Measurements from ENCODE around the gene GRIP2. TPM values are rescaled to one million over a fixed set of nuclear protein-coding genes. Genes with fewer than 3 reads are reported as not detected.

The GRIP2 gene
- polyA plus RNA-seq, 1 donor from 2014 or later = 8.6 TPM

DNA sequence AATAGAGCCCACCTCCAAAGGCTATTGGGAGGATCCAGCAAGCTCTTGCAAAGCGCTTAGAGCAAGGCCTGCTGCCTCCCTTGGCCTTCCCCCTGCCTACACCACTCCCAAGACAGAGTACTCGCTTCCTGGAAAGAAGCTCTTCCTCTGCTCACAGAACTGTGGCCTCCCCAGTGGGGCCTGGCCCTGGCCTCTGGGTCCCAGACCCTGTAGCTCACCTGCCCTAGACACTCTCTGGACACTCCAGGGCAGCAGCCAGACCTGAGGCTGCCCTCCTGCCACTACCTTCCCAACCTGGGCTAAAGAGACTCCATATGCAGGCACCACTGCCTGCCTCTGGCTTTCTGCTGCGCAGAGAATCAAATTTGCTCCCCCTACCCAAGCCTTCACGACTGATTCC is 49.9 kb downstream of the GRIP2 start:
- Histone ChIP-seq H3K4me2 (ENCODE audit: low read length) (no peak overlapping the region), H3F3A (ENCODE audit: insufficient read depth, low read length, poor library complexity, severe bottlenecking) (no peaks in the 10 kb centered on the region), H3K79me2 (replicated peaks; ENCODE audit: insufficient read depth, low read length) (no peaks in the 10 kb centered on the region), H3K27ac (ENCODE audit: low read length) (no peak overlapping the region), H2AFZ (ENCODE audit: low read depth, low read length) (no peak overlapping the region), H3K9me3 (ENCODE audit: low read length) (no peaks in the 10 kb centered on the region), H3K27me3 (ENCODE audit: insufficient read depth, low read depth, low read length) (no peaks in the 10 kb centered on the region), H4K20me1 (ENCODE audit: insufficient read depth) (no peaks in the 10 kb centered on the region), H3K36me3 (ENCODE audit: insufficient read depth, low read length) (no peaks in the 10 kb centered on the region), H3K9me2 (ENCODE audit: insufficient read depth, low read length) (no peaks in the 10 kb centered on the region), H3K4me3 (ENCODE audit: low read length) (no peak overlapping the region), H3K9ac (ENCODE audit: low read length) (no peak overlapping the region)
- TF ChIP-seq EZH2 (IDR thresholded peaks at IDR 0.05; ENCODE audit: borderline replicate concordance, insufficient read depth, low read length, poor library complexity, severe bottlenecking) (no peak), RAD21 (conservative IDR thresholded peaks at IDR 0.05) (no peak), TAF1 (IDR thresholded peaks at IDR 0.05; ENCODE audit: low read depth) (no peak), POLR2AphosphoS5 (IDR thresholded peaks at IDR 0.05) (no peak), EP300 (conservative IDR thresholded peaks at IDR 0.05; ENCODE audit: poor library complexity, severe bottlenecking) (no peak), MXI1 (conservative IDR thresholded peaks at IDR 0.05; ENCODE audit: poor library complexity, severe bottlenecking) (no peak), SMC3 (conservative IDR thresholded peaks at IDR 0.05; ENCODE audit: poor library complexity) (no peak)
- TF ChIP-seq, protein P1, sequence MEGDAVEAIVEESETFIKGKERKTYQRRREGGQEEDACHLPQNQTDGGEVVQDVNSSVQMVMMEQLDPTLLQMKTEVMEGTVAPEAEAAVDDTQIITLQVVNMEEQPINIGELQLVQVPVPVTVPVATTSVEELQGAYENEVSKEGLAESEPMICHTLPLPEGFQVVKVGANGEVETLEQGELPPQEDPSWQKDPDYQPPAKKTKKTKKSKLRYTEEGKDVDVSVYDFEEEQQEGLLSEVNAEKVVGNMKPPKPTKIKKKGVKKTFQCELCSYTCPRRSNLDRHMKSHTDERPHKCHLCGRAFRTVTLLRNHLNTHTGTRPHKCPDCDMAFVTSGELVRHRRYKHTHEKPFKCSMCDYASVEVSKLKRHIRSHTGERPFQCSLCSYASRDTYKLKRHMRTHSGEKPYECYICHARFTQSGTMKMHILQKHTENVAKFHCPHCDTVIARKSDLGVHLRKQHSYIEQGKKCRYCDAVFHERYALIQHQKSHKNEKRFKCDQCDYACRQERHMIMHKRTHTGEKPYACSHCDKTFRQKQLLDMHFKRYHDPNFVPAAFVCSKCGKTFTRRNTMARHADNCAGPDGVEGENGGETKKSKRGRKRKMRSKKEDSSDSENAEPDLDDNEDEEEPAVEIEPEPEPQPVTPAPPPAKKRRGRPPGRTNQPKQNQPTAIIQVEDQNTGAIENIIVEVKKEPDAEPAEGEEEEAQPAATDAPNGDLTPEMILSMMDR (IDR thresholded peaks at IDR 0.05; ENCODE audit: poor library complexity, severe bottlenecking) = no peak
- TF ChIP-seq, protein P2, sequence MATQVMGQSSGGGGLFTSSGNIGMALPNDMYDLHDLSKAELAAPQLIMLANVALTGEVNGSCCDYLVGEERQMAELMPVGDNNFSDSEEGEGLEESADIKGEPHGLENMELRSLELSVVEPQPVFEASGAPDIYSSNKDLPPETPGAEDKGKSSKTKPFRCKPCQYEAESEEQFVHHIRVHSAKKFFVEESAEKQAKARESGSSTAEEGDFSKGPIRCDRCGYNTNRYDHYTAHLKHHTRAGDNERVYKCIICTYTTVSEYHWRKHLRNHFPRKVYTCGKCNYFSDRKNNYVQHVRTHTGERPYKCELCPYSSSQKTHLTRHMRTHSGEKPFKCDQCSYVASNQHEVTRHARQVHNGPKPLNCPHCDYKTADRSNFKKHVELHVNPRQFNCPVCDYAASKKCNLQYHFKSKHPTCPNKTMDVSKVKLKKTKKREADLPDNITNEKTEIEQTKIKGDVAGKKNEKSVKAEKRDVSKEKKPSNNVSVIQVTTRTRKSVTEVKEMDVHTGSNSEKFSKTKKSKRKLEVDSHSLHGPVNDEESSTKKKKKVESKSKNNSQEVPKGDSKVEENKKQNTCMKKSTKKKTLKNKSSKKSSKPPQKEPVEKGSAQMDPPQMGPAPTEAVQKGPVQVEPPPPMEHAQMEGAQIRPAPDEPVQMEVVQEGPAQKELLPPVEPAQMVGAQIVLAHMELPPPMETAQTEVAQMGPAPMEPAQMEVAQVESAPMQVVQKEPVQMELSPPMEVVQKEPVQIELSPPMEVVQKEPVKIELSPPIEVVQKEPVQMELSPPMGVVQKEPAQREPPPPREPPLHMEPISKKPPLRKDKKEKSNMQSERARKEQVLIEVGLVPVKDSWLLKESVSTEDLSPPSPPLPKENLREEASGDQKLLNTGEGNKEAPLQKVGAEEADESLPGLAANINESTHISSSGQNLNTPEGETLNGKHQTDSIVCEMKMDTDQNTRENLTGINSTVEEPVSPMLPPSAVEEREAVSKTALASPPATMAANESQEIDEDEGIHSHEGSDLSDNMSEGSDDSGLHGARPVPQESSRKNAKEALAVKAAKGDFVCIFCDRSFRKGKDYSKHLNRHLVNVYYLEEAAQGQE (IDR thresholded peaks at IDR 0.05; ENCODE audit: borderline replicate concordance) = no peak

DNA sequence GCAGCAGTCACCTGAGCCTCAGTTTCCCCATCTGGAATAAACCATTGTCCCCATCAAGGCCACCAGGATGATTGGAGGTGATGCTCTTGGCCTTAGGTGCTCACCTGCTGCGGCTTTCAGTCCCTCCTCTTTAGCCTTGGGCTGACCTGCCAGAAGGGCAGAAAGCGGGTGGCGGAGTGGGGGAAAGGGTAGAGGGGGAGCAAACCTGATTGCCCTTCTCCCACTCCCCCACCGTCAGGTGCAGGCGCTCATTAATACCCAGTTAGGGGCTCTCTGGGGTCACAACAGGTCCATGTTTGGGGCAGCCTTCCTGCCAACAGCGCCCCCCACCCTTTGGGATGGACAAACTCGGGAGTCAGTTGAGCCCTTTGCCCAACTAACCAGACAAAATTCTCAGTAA is 50.5 kb downstream of the GRIP2 start:
- no peaks in the 10 kb centered on the region for H3K36me3 ChIP-seq (ENCODE audit: insufficient read depth, low read length)
- no peak overlapping the region for H3K27ac ChIP-seq (ENCODE audit: low read length)
- H3K9me3 ChIP-seq (ENCODE audit: low read length) = no peaks in the 10 kb centered on the region
- no peak overlapping the region for H2AFZ ChIP-seq (ENCODE audit: low read depth, low read length)
- H3F3A ChIP-seq (ENCODE audit: insufficient read depth, low read length, poor library complexity, severe bottlenecking) = no peaks in the 10 kb centered on the region
- no peak overlapping the region for H3K9ac ChIP-seq (ENCODE audit: low read length)
- H3K79me2 ChIP-seq (replicated peaks; ENCODE audit: insufficient read depth, low read length) = no peaks in the 10 kb centered on the region
- H3K4me2 ChIP-seq (ENCODE audit: low read length) = no peak overlapping the region
- H3K4me3 ChIP-seq (ENCODE audit: low read length) = no peak overlapping the region
- TF ChIP-seq POLR2AphosphoS5 (IDR thresholded peaks at IDR 0.05) = no peak
- TF ChIP-seq, protein P1 (IDR thresholded peaks at IDR 0.05; ENCODE audit: poor library complexity, severe bottlenecking) = no peak
- TF ChIP-seq SMC3 (conservative IDR thresholded peaks at IDR 0.05; ENCODE audit: poor library complexity) = no peak
- TF ChIP-seq EZH2 (IDR thresholded peaks at IDR 0.05; ENCODE audit: borderline replicate concordance, insufficient read depth, low read length, poor library complexity, severe bottlenecking) = no peak
- TF ChIP-seq MXI1 (conservative IDR thresholded peaks at IDR 0.05; ENCODE audit: poor library complexity, severe bottlenecking) = no peak
- TF ChIP-seq RAD21 (conservative IDR thresholded peaks at IDR 0.05) = no peak
- no peak for TF ChIP-seq TAF1 (IDR thresholded peaks at IDR 0.05; ENCODE audit: low read depth)
- TF ChIP-seq, protein P2 (IDR thresholded peaks at IDR 0.05; ENCODE audit: borderline replicate concordance) = no peak
- no peak for TF ChIP-seq EP300 (conservative IDR thresholded peaks at IDR 0.05; ENCODE audit: poor library complexity, severe bottlenecking)
- no peaks in the 10 kb centered on the region for H3K27me3 ChIP-seq (ENCODE audit: insufficient read depth, low read depth, low read length)
- no peaks in the 10 kb centered on the region for H4K20me1 ChIP-seq (ENCODE audit: insufficient read depth)
- H3K9me2 ChIP-seq (ENCODE audit: insufficient read depth, low read length) = no peaks in the 10 kb centered on the region
